GM19238 (cell line): Measurements from ENCODE around the gene RMND1.
"Not testable (repeated sequence)": the region's sequence is repeated elsewhere in the genome, so short reads cannot be mapped to it uniquely, and the experiment has no call there.

Source experiments
- DNase-seq: peaks from one replicate; pipeline ENCODE4 v3.0.0; 2011; ENCODE audit warnings: low spot score; ENCODE audit not compliant: insufficient read length

The RMND1 gene, protein sequence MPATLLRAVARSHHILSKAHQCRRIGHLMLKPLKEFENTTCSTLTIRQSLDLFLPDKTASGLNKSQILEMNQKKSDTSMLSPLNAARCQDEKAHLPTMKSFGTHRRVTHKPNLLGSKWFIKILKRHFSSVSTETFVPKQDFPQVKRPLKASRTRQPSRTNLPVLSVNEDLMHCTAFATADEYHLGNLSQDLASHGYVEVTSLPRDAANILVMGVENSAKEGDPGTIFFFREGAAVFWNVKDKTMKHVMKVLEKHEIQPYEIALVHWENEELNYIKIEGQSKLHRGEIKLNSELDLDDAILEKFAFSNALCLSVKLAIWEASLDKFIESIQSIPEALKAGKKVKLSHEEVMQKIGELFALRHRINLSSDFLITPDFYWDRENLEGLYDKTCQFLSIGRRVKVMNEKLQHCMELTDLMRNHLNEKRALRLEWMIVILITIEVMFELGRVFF

GRCh38 chr6:151451950-151452749 is at the start of gene RMND1:
Gene RMND1, minus strand, starts transcription at chr6:151452126. Its CDS starts 6,315 bp downstream, at chr6:151445811.
- DNase-seq = peak; percentile 96

DNA sequence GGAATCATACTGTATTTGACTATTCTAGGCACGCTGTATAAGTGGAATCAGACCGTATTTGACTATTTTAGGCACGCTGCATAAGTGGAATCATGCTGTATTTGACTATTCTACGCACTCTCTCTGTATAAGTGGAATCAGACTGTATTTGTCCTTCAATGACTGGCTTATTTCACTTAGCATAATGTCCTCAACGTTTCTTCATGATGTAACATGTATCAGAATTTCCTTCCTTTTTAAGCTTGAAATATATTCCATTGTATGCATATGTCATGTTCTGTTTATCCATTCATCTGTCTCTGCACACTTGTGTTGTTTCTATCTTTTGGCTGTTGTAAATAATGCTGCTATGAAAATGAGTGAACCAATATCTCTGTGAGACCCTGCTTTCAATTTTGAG is 47.6 kb upstream of the RMND1 start:
- no peak for DNase-seq

DNA sequence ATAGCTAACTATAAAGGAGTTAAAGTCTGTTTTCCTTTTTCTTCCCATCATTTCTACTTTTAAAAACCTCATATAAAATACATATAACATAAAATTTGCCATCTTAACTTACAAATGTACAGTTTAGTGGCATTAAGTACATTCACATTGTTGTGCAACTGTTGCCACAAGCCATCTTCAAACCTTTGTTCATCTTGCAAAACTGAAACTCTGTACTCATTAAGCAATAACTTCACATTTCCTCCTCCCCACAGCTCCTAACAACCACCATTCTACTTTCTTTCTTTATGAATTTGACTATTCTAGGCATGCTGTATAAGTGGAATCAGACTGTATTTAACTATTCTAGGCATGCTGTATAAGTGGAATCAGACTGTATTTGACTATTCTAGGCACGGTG is 46.4 kb upstream of the RMND1 start:
- DNase-seq = no peak

DNA sequence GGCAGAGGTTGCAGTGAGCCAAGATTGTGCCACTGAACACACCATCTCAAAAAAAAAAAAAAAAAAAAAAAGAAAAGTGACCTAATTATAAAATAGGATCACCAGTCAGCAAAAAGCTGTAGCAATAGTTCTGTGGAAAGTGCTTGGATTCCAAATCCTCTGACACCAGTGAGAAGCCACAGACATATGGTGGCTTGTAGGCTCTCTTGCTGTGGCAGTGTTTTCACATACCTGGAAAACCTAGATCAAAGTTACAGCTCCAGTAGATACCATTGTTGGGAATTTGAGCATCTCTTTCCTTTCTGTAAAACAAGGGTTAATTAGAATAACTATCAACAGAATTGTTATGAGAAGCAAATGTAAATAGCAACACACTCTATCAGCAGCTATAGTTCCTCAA is 46.0 kb upstream of the RMND1 start:
- DNase-seq = no peak

GRCh38 chr6:151495380-151495779 is 43.5 kb upstream of the RMND1 start:
- DNase-seq = no peak

DNA sequence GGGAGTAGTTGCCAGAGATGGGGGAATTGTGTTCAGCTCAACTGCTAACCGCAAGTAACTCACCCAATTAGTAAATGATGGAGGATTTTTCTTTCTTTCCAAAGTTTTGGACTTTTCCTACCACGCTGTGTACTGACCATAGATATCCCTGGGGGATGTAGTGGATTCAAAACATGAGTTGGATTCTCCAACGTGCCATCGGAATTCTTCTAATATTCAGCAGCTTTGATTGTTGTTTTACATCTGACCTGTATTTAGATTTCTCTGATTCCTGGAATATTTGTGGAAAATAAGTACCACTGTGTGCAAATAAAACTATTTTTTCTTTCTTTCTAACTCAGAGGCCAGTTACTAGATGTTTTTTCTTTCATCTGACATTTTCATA is 43.0 kb upstream of the RMND1 start:
- DNase-seq = no peak

DNA sequence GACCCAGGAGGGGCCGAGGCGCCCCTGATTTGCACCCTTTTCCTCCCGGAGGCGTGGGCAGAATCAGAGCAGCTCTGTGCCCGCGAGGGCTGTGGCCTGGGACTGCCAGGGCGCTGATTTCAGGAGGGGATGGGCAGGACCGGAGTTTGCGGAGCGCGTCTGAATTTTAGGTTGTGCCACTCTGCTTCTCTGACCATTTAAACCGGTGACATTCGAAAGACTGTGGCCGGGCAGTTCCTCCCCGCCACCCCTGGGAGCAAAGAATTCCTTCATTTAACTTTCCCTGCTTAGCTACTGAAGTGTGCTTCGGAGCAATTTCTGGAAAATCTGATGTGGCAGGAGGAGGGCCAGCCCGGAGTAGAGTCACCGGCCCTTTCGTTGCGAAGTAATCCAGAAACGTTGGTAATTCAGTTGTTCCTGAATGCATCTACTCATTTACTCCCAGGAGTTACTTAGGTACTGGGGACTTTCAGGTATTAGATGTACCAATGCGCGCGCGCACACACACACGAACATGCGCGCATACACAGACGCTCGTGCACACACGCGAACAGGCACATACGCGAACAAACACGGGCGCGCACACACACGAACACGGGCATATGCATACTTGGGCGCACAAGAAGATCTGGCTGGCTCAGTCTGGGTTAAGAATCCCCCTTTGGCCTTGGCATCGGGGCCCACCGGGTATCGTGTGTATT is 42.5 kb upstream of the RMND1 start:
- DNase-seq = no peak

GRCh38 chr6:151493804-151494234 is 41.9 kb upstream of the RMND1 start, which contains the start of gene CCDC170:
Gene CCDC170, plus strand, starts transcription at chr6:151494017. Its CDS starts 112 bp downstream, at chr6:151494129.
- DNase-seq = no peak

GRCh38 chr6:151493161-151493803 is 41.4 kb upstream of the RMND1 start:
- no peak for DNase-seq

DNA sequence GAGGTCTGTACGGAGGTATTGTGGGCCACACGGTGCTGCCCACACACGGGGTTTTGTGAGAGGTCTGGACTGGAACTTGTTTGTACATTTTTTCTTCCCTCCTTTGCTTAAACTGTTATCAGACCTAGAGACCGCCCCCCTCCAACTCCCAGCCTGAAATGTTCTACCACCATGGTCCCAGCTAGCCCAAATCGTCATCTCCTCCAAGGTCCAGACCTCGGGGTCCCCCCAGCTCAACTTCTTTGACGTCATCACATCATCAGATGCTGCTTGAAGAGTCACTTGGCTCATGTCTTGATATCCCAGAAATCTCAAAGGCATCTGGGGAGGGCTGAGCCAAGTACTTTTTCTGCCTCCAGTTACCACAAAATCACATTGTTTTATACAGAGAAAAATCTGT is 39.1 kb upstream of the RMND1 start:
- no peak for DNase-seq

- DNase-seq = no peak
These were observed 36.3 kb upstream of the RMND1 start for GRCh38 chr6:151488226-151488625.

DNA sequence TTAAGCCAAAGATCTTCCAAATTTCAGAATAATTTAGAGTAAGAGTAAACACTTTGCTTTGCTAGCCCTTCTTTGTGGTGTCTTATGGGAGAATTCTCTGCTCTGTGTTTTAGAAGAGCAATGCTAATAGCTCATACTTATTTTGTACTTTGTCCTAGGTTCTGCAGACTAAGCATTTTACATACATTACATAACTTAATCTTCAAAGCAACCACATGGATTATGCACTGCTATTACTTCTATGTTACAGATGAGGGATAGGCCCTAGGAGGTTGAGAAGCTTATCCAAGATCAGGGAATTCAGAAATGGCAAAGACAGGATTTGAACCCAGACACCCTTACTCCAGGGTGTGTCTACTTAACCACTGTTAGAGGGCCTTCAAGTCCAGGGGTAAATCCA is 32.1 kb upstream of the RMND1 start:
- DNase-seq = no peak

GRCh38 chr6:151482290-151482689 is 30.4 kb upstream of the RMND1 start:
- DNase-seq = no peak

- no peak for DNase-seq
These were observed 29.9 kb upstream of the RMND1 start for GRCh38 chr6:151481786-151482185.

- no peak for DNase-seq
These were observed 26.7 kb upstream of the RMND1 start for GRCh38 chr6:151478670-151479069.

- no peak for DNase-seq
These were observed 25.8 kb upstream of the RMND1 start for GRCh38 chr6:151477726-151478125.

- no peak for DNase-seq
These were observed 24.0 kb upstream of the RMND1 start for GRCh38 chr6:151475653-151476523.

DNA sequence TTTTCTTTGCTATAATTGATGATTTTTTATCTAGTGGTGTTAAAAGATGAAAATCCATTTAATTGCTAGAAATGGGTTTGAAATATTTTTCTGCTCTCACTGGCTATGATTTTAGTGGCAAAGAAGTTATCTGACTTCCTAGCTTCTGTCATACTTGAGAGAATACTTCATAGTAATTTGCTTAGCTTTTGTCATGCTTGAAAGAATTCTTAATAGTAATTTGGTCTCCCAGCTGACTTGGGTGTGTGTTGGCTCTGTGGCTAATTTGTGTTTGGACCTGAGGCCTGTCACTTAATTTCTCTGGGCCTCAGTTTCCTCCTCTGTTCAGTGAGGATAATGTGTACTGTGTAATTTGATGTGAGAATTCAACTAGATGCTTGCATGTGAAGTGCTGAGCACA is 12.8 kb upstream of the RMND1 start:
- no peak for DNase-seq

DNA sequence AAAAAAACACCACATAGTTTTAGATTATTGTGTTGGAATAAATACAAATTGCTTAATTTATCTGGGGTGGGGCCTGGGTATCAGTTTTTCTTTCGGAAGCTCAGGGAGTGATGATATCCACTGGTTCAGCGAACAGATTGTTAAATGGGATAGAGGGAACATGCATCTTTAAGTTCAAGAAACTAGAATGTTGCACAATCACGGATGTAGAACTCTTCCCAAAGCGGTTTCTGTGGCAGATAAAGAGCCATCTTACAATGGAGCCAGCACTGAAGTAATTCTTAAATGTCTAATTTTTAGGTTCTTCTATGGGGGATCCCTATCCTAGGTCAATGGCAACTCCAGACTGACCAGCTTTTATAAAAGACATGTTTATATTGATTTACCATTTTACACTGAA is 9.7 kb upstream of the RMND1 start:
- no peak for DNase-seq

DNA sequence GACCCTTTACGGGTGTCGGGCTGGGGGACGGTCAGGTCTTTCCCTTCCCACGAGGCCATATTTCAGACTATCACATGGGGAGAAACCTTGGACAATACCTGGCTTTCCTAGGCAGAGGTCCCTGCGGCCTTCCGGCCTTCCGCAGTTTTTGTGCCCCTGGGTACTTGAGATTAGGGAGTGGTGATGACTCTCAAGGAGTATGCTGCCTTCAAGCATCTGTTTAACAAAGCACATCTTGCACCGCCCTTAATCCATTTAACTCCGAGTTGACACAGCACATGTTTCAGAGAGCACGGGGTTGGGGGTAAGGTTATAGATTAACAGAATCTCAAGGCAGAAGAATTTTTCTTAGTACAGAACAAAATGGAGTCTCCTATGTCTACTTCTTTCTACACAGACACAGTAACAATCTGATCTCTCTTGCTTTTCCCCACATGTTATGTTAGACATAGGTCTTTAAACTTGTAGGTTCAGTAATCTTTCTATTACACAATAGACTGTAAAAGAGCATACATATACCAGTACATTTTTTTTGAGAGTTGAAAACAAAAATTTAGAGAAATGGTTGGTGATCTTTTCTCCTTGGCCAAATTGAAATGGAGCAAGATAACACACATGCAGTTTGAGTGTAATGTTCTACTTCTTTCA is 3.9 kb upstream of the RMND1 start:
- DNase-seq = not testable (repeated sequence)
